HG02763 (cell line): Measurements from ENCODE around the gene ZC3H14.

Experiments
- ATAC-seq: cut with Tn5 transposase; IDR thresholded peaks from one replicate; pipeline ENCODE4 v1.9.1; 2021; ENCODE audit warnings: mild to moderate bottlenecking, moderate library complexity; ENCODE audit not compliant: unreplicated experiment

Gene ZC3H14

GRCh38 chr14:88551094-88551870, 11.6 kb upstream of the ZC3H14 start:
- ATAC-seq, result no peak

GRCh38 chr14:88551980-88552431, 10.8 kb upstream of the ZC3H14 start:
- no peak for ATAC-seq

- no peak for ATAC-seq
These were observed 10.0 kb upstream of the ZC3H14 start for GRCh38 chr14:88552876-88553275.

GRCh38 chr14:88553886-88554456, 8.9 kb upstream of the ZC3H14 start:
- ATAC-seq, result no peak

DNA sequence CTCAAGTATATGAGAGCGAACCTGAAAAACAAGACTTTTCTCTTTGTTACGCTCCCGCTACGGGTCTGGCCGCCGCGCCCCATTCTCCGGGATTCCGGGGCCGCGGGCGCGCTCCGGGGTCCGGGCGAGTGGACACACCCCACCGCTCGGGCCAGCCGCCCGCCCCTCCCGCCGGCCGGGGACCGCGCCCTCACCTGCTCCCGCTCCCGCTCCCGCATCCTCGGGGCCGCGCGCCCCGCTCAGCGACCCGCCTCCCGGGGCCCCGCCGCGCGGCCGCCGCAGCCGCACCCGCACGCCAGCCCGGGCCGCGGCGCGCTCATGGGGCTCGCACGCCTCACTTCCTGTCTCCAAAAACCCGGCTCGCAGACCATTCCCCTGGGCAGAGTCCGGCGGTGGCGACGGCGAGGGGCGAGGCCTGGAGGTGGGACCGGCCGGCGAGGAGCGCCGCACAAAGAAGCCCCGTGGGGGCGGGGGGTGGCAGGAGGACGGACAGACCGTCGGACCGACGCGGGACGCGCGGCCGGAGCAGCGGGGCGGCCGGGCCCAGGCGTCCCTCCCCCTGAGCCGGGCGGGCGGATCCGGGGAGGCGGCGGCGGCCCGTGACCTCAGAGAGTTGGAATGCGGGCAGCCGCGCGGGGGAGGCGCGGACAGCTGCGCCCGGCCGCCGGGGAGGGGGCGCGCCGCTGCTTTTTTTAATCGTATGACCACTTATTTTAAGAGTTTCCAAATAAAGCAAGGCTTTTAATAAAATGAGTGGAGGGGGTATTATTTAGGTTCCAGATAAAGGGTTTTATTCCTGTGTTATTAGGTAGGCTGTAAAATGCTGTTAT, 8.2 kb upstream of the ZC3H14 start, which contains the start of gene PTPN21:
Gene PTPN21, minus strand, starts transcription at position 551 of the 830 bp plus-strand sequence. CDS start 4,590 bp downstream, outside the sequence.
- ATAC-seq, result no peak

- ATAC-seq, result no peak
These were observed 6.3 kb upstream of the ZC3H14 start for GRCh38 chr14:88556581-88556980.

GRCh38 chr14:88559852-88560251, 3.0 kb upstream of the ZC3H14 start:
- no peak for ATAC-seq

DNA sequence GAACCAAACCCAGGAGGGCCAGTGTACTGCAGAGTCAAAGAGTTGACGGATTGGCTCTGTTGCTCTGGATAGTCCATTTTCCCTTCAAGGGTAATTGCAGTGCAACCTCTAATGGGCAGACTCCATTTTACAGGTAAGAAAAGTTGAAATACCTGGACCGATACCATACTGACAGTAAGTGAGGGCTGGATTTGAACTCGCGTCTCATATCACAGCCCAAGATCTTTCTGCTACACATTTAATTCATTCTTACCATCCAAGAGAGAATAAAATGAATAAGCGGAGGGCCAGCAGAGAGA, 356 bp upstream of the ZC3H14 start:
- no peak for ATAC-seq

DNA sequence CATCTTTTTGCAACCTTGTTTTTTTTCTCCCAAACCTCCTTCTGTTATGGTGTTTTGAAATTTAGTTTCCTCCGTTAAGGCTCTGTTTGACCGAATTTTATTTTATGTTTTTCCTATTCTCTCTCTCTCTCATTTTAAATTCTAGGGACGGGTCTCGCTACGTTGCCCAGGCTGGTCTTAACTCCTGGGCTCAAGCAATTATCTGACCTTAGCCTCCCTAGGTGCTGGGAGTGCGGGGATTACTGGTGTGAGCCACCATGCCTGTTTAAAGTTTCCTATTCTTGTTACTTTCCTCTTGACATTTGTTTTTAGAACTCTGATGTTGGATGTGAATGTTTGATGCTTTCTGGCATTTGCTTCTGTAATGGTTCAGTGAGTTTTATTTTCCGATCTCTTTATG, 1.0 kb downstream of the ZC3H14 start:
- ATAC-seq, result no peak

- no peak for ATAC-seq
These were observed 2.6 kb downstream of the ZC3H14 start for GRCh38 chr14:88565427-88565826.

- no peak for ATAC-seq
These were observed 5.4 kb downstream of the ZC3H14 start for GRCh38 chr14:88568196-88568595.

- ATAC-seq, result no peak
These were observed 9.3 kb downstream of the ZC3H14 start for GRCh38 chr14:88572117-88572516.

- ATAC-seq, result no peak
These were observed 13.4 kb downstream of the ZC3H14 start for GRCh38 chr14:88576222-88576621.

- ATAC-seq, result no peak
These were observed 21.6 kb downstream of the ZC3H14 start for GRCh38 chr14:88584451-88584850.

GRCh38 chr14:88588081-88588480, 25.2 kb downstream of the ZC3H14 start:
- no peak for ATAC-seq

DNA sequence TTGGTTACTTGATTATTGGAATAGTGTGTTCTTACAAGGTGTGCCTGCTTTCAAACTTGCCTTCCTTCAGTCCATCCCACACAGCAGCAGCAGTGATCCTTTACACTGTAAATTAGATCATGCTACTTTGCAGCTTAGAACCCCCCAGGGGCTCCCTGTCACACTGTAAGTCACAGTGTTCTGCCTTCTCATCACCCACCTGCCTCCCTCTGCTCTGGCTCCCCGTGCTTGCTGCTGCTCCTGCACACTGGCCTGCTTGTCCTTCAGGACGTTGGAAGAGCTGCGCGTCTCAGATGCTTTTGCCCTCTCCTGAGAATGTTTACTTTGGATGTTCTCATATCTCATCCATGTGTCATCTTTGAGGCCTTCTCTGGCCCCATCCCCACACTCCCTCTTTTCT, 27.3 kb downstream of the ZC3H14 start:
- no peak for ATAC-seq

DNA sequence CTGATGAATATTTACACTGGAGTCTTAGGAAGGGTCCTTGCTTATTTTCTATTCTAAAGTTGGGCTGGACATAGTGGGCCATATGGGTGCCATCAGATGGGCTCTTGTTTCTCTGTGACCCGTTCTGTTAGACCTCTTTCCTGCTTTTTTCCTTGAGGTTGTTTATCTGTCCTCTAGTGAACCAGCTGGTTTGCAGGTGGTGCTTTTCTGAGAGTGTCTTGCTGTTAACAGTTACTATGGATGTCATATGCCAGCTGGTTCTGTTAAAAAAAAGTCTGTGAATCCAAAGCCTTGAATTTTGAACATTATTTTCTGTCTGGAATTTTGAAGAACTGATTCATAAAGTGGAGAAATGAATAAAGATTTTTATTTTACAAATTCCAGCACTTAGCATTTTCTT, 29.2 kb downstream of the ZC3H14 start:
- ATAC-seq, result no peak

GRCh38 chr14:88597038-88597437, 34.2 kb downstream of the ZC3H14 start:
- no peak for ATAC-seq

DNA sequence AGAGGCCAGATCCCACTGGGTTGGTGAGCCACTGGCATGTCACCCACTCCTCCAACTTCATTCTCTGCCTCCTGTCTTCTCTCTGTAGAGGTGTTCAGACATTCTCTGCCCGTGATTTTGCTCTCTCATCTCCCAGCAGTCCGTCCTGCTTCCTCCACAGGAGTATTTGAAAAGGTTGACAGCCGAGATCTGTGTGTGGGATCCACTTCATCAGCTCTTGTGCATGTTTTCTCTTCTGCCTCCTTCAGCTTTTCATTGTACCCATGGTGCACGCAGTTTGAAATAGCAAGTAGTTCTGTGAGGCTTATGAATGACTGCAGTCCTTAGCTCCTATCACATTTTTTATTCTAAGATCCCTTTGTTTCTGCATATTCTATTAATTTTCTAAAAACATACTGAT, 34.8 kb downstream of the ZC3H14 start:
- no peak for ATAC-seq

- ATAC-seq, result no peak
These were observed 35.3 kb downstream of the ZC3H14 start for GRCh38 chr14:88598097-88598675.

GRCh38 chr14:88599326-88599725, 36.5 kb downstream of the ZC3H14 start:
- ATAC-seq, result peak; percentile 35
